Upper lobe of left lung (tissue), 4 donors: ENCODE measurements around the gene CA5A.
"Not testable (repeated sequence)": the region's sequence is repeated elsewhere in the genome, so short reads cannot be mapped to it uniquely, and the experiment has no call there.

Source experiments
- EP300 ChIP-seq, 4 donors: sonication (generic); formaldehyde crosslinking; IDR thresholded peaks; one replicate each; pipeline ENCODE4 v1.5.1; 2017; ENCODE audit warnings: antibody characterized with exemption in 4 of 4, control low read depth in 2 of 4
- POLR2A ChIP-seq, 4 donors: fragments of 450-650 bp; IDR thresholded peaks; one replicate each; pipeline ENCODE4 v1.5.1; 2016 to 2017; ENCODE audit warnings: antibody characterized with exemption in 4 of 4, mild to moderate bottlenecking in 2 of 4
- POLR2AphosphoS5 ChIP-seq, 2 donors: sonication (generic); formaldehyde crosslinking; IDR thresholded peaks; one replicate each; pipeline ENCODE4 v1.5.1; 2017; ENCODE audit warnings: antibody characterized with exemption in 2 of 2
- TF ChIP-seq, protein P1 (sequence below), 6 experiments: fragments of 450-650 bp in 4 of 6; fragments of 200-600 bp in 2 of 6; sonication (generic) in 2 of 6; IDR thresholded peaks; one replicate each; pipeline ENCODE4 v1.5.1; 2016 to 2019; ENCODE audit warnings: antibody characterized with exemption in 6 of 6

DNA sequence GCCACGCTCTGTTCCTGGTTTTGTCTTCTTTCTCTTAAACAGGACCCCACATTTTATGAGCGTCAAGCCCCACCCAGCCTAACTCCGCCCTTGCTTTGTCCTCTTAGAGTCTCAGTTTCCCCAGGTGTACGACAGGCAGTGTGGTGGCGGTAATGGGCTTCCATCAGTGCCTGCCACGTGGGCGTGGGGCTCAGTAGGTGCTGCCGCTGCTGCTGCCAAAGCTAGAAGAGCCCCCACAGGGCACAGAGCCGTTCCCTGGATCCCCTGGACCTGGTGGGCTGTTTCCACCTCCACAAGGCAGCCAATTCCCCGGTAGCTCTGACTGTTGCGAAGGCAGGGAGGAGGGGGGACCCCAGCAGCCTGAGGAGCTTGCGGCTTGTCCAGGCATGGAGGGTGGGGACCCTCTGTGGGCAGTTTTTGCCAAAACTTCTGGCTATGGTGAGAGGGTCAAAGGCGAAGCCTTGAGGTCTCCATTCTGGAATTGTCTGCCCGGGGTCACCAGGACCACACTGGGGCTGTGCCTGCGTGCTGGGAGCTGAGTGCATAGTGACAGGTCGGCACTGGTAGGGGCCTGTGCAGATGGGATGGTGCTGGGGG, 39.3 kb downstream of the CA5A start:
- not testable (repeated sequence) for TF ChIP-seq POLR2AphosphoS5, POLR2A, EP300 (IDR thresholded peaks at IDR 0.05)
- TF ChIP-seq, protein P1, sequence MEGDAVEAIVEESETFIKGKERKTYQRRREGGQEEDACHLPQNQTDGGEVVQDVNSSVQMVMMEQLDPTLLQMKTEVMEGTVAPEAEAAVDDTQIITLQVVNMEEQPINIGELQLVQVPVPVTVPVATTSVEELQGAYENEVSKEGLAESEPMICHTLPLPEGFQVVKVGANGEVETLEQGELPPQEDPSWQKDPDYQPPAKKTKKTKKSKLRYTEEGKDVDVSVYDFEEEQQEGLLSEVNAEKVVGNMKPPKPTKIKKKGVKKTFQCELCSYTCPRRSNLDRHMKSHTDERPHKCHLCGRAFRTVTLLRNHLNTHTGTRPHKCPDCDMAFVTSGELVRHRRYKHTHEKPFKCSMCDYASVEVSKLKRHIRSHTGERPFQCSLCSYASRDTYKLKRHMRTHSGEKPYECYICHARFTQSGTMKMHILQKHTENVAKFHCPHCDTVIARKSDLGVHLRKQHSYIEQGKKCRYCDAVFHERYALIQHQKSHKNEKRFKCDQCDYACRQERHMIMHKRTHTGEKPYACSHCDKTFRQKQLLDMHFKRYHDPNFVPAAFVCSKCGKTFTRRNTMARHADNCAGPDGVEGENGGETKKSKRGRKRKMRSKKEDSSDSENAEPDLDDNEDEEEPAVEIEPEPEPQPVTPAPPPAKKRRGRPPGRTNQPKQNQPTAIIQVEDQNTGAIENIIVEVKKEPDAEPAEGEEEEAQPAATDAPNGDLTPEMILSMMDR (IDR thresholded peaks at IDR 0.05), result not testable (repeated sequence)
